Measurements from ENCODE around the gene KIF14.

DNA sequence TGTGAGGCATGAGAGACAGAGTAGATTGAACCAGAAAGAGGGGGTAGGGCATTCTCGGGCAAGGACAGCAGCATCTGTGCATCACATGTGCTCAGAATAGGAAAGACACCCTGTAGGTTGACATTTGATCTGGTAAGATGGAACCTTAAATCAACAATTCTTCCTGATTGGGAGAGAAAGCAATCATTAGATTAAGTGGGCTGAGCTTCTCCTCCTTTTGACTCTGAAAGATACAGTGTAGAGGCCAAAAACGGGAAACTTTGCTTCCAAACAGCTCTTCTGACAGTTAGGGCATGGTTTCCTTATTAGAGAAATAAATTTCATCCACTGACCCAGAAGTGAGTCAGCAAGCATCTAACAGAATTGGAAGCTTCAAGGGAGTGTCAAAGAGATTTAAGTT lies 9.7 kb downstream of the KIF14 start:
- TF ChIP-seq EP300 (IDR thresholded peaks at IDR 0.05): no peak
- TF ChIP-seq, protein P1, sequence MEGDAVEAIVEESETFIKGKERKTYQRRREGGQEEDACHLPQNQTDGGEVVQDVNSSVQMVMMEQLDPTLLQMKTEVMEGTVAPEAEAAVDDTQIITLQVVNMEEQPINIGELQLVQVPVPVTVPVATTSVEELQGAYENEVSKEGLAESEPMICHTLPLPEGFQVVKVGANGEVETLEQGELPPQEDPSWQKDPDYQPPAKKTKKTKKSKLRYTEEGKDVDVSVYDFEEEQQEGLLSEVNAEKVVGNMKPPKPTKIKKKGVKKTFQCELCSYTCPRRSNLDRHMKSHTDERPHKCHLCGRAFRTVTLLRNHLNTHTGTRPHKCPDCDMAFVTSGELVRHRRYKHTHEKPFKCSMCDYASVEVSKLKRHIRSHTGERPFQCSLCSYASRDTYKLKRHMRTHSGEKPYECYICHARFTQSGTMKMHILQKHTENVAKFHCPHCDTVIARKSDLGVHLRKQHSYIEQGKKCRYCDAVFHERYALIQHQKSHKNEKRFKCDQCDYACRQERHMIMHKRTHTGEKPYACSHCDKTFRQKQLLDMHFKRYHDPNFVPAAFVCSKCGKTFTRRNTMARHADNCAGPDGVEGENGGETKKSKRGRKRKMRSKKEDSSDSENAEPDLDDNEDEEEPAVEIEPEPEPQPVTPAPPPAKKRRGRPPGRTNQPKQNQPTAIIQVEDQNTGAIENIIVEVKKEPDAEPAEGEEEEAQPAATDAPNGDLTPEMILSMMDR (IDR thresholded peaks at IDR 0.05): no peak

Measured in tibial nerve (tissue), 4 donors.